HepG2 (cell line): ENCODE data around the gene MYLK. TPM values are rescaled to one million over a fixed set of nuclear protein-coding genes. Genes with fewer than 3 reads are reported as not detected.

ENCODE experiments used
- ATAC-seq: fragments of 200-7000 bp; cut with Tn5 transposase; 3 replicates; pipeline ENCODE4 v1.9.1; 2020; ENCODE audit warnings: mild to moderate bottlenecking, moderate library complexity
- BruUV-seq: library from RNA; stranded (reverse); fragments of 400-500 nt; replicated peaks from 2 replicates; lab custom pipeline; 2021; lab: Mats Ljungman, UMichigan
- CTCF ChIA-PET: fragments of 300-600 bp; formaldehyde crosslinking; extraction: SDS; loops from one replicate; lab custom pipeline; 2021; ENCODE audit warnings: low total read pairs, inconsistent platforms, low intra/inter-chr PET ratio; lab: Yijun Ruan, JAX
- POLR2A ChIA-PET: fragments of 350-600 bp; sonication (Branson Sonifier 250); formaldehyde crosslinking; loops from one replicate; lab custom pipeline; 2020; ENCODE audit warnings: antibody characterized with exemption, inconsistent platforms; lab: Yijun Ruan, JAX
- DNase-seq: peaks from one replicate; pipeline ENCODE4 v3.0.0-alpha.2; 2015; ENCODE audit warnings: low spot score
- FAIRE-seq: peaks from 3 replicates; lab custom pipeline; 2011; peaks lifted over from hg19 to GRCh38; lab: Jason Lieb, UNC
- H2AFZ ChIP-seq: one replicate; pipeline ENCODE4 v1.6.1; 2011; ENCODE audit warnings: low read length, inconsistent platforms
- H3K27ac ChIP-seq: fragments of 300-600 bp; 3 replicates; pipeline ENCODE4 v1.8.0; 2011; ENCODE audit warnings: mixed run types, mild to moderate bottlenecking, mixed read lengths, low read length, inconsistent platforms; ENCODE audit not compliant: insufficient read depth; ENCODE audit errors: extremely low read length
- H3K27me3 ChIP-seq, 2 experiments: fragments of 200-600 bp in 1 of 2; 2 replicates in 1 of 2; 3 replicates in 1 of 2; pipeline versions ENCODE4 v1.6.0 to v1.8.0; 2011; ENCODE audit warnings: low read length in 2 of 2, mild to moderate bottlenecking in 2 of 2, moderate library complexity in 2 of 2, inconsistent platforms in 1 of 2; ENCODE audit not compliant: insufficient read depth in 2 of 2, control insufficient read depth in 1 of 2
- H3K36me3 ChIP-seq, 2 experiments: fragments of 200-600 bp in 1 of 2; replicated peaks in 1 of 2; 2 replicates in 1 of 2; 3 replicates in 1 of 2; pipeline versions ENCODE4 v1.5.1 to v1.8.0; 2011; ENCODE audit warnings: low read length in 2 of 2, inconsistent platforms in 1 of 2; ENCODE audit not compliant: insufficient read depth in 2 of 2, control insufficient read depth in 1 of 2
- H3K4me1 ChIP-seq: 2 replicates; pipeline ENCODE4 v1.5.1; 2012; ENCODE audit warnings: low read length, inconsistent platforms; ENCODE audit not compliant: insufficient read depth
- H3K4me2 ChIP-seq: 2 replicates; pipeline ENCODE4 v1.6.0; 2011; ENCODE audit warnings: low read depth, low read length, inconsistent platforms
- H3K4me3 ChIP-seq, 3 experiments: fragments of 200-600 bp in 1 of 3; sonication (generic), shearing (Covaris generic) in 1 of 3; replicated peaks in 1 of 3; 2 replicates each; pipeline ENCODE4 v1.5.1; 2011 to 2016; ENCODE audit warnings: low read length in 3 of 3, inconsistent platforms in 2 of 3, low read depth in 2 of 3, mild to moderate bottlenecking in 2 of 3, control low read depth in 1 of 3, mixed read lengths in 1 of 3; ENCODE audit not compliant: insufficient read depth in 1 of 3
- H3K79me2 ChIP-seq: one replicate; pipeline ENCODE4 v1.6.1; 2011; ENCODE audit warnings: low read length, inconsistent platforms; ENCODE audit not compliant: insufficient read depth
- H3K9ac ChIP-seq: 2 replicates; pipeline ENCODE4 v1.6.0; 2011; ENCODE audit warnings: mild to moderate bottlenecking, low read depth, low read length, inconsistent platforms; ENCODE audit not compliant: insufficient read depth
- H3K9me3 ChIP-seq: 2 replicates; pipeline ENCODE4 v1.5.1; 2012; ENCODE audit warnings: mild to moderate bottlenecking, low read length
- H4K20me1 ChIP-seq: 2 replicates; pipeline ENCODE4 v1.6.0; 2011; ENCODE audit warnings: inconsistent platforms, mild to moderate bottlenecking, low read length, moderate library complexity; ENCODE audit not compliant: insufficient read depth
- CEBPB ChIP-seq: IDR thresholded peaks from 2 replicates; pipeline ENCODE4 v1.6.1; 2011; ENCODE audit warnings: low read depth, low read length, improper control_type of control experiment, borderline replicate concordance
- FOXA1 ChIP-seq, 2 experiments: fragments of 450-650 bp in 1 of 2; sonication (generic) in 1 of 2; formaldehyde crosslinking in 1 of 2; IDR thresholded peaks; 2 replicates each; pipeline versions ENCODE4 v1.4.0 to v1.6.1; 2016 to 2020; ENCODE audit warnings: missing genetic modification reagents in 1 of 2
- NPAS2 ChIP-seq: sonication (generic); formaldehyde crosslinking; IDR thresholded peaks from 2 replicates; pipeline ENCODE4 v1.8.0; 2022; ENCODE audit warnings: mild to moderate bottlenecking, missing genetic modification reagents, borderline replicate concordance
- SP140L ChIP-seq: sonication (generic); formaldehyde crosslinking; IDR thresholded peaks from 2 replicates; pipeline ENCODE4 v1.4.0; 2020; ENCODE audit warnings: missing genetic modification reagents, borderline replicate concordance
- ZBTB49 ChIP-seq: sonication (generic); formaldehyde crosslinking; IDR thresholded peaks from 2 replicates; pipeline ENCODE4 v1.4.0; 2020; ENCODE audit warnings: missing genetic modification reagents, borderline replicate concordance
- ZNF460 ChIP-seq: sonication (generic); formaldehyde crosslinking; IDR thresholded peaks from 2 replicates; pipeline ENCODE4 v1.5.1; 2020; ENCODE audit warnings: missing genetic modification reagents, mild to moderate bottlenecking, borderline replicate concordance
- WGBS: methylation state at CpG from one replicate; pipeline ENCODE4 v1.1.6; 2017; ENCODE audit warnings: low lambda C conversion rate; 5-methylcytosine and 5-hydroxymethylcytosine counted together
- in situ Hi-C: cut with HindIII; loops from 2 replicates; pipeline ENCODE4 v1.10.0; 2017; ENCODE audit warnings: low pct_unique_long_range_greater_than_20kb; ENCODE audit not compliant: extremely low pct_ligation_motif_present
- intact Hi-C: fragments of 100-400 bp; cut with micrococcal nuclease; formaldehyde crosslinking; loops from one replicate; pipeline ENCODE4 v1.10.0; 2022; ENCODE audit not compliant: unreplicated experiment
- polyA plus RNA-seq, 8 experiments: library from polyadenylated mRNA; depleted of rRNA in 3 of 8; stranded (reverse) in 7 of 8; unstranded in 1 of 8; fragments of >200 nt; fragmentation: Illumina TruSeq in 4 of 8; extraction: Trizol in 4 of 8; gene quantifications; 2 replicates each; pipeline versions ENCODE4 v1.2.1 to v1.2.3, GENCODE V29; 2011 to 2016; ENCODE audit warnings: low read depth in 4 of 8, missing spikeins in 1 of 8, mixed read lengths in 1 of 8; ENCODE audit not compliant: insufficient read depth in 1 of 8
- total RNA-seq, 5 experiments: library from RNA; depleted of rRNA; stranded (reverse); fragments of >200 nt; fragmentation: Illumina TruSeq; extraction: Trizol; gene quantifications; 2 replicates each; pipeline ENCODE4 v1.2.3, GENCODE V29; 2016; ENCODE audit warnings: low read depth in 1 of 5
- TF ChIP-seq, protein P1 (sequence below): sonication (generic); formaldehyde crosslinking; conservative IDR thresholded peaks from 2 replicates; pipeline ENCODE4 v1.4.0; 2020; ENCODE audit warnings: mild to moderate bottlenecking, missing genetic modification reagents, moderate library complexity

Gene MYLK
- total and polyA plus RNA-seq, 2 of the 13 experiments (the other 11 are each of a cell fraction or from before 2014, with no cell fraction given) = 10.6 to 34.9 TPM

- TF ChIP-seq ZBTB49 (CRISPR knock-in tag) (no peak), FOXA1 (IDR thresholded peaks at IDR 0.05) (no peak), FOXA1 (CRISPR knock-in tag; IDR thresholded peaks at IDR 0.05) (no peak), SP140L (CRISPR knock-in tag) (no peak), NPAS2 (CRISPR knock-in tag) (no peak)
- TF ChIP-seq, protein P1, sequence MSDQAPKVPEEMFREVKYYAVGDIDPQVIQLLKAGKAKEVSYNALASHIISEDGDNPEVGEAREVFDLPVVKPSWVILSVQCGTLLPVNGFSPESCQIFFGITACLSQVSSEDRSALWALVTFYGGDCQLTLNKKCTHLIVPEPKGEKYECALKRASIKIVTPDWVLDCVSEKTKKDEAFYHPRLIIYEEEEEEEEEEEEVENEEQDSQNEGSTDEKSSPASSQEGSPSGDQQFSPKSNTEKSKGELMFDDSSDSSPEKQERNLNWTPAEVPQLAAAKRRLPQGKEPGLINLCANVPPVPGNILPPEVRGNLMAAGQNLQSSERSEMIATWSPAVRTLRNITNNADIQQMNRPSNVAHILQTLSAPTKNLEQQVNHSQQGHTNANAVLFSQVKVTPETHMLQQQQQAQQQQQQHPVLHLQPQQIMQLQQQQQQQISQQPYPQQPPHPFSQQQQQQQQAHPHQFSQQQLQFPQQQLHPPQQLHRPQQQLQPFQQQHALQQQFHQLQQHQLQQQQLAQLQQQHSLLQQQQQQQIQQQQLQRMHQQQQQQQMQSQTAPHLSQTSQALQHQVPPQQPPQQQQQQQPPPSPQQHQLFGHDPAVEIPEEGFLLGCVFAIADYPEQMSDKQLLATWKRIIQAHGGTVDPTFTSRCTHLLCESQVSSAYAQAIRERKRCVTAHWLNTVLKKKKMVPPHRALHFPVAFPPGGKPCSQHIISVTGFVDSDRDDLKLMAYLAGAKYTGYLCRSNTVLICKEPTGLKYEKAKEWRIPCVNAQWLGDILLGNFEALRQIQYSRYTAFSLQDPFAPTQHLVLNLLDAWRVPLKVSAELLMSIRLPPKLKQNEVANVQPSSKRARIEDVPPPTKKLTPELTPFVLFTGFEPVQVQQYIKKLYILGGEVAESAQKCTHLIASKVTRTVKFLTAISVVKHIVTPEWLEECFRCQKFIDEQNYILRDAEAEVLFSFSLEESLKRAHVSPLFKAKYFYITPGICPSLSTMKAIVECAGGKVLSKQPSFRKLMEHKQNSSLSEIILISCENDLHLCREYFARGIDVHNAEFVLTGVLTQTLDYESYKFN (CRISPR knock-in tag) = no peak
These were observed 131.9 kb downstream of the MYLK start (continued) for GRCh38 chr3:123752228-123752627.

DNA sequence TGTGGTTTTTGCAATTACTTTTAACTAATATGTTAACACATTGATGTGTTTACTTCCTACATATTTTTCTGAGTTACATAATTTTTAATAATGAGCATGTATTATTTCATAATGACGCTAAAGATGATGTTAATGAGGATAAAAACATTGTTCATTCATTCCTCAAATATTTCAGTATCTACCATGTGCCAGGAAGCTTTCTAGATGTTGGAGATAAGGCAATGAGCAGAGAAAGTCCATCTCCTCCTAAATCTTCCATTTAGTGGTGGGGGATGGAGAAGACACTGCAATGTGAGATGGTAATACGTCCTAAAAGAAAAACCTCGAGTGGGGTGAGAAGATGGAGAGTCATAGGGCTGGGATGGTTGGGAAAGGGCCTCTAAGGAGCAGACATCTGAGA is 132.7 kb downstream of the MYLK start:
- Histone ChIP-seq H3K4me2 (no peak overlapping the region), H3K4me1 (peaks cover 73% of the 10 kb centered on the region), H3K79me2 (peaks cover 10% of the 10 kb centered on the region), H3K36me3 (peaks cover 4 to 14% of the 10 kb centered on the region in 2 experiments; a peak in 2 of 5 replicates), H3K9me3 (no peaks in the 10 kb centered on the region), H4K20me1 (no peaks in the 10 kb centered on the region), H3K27me3 (no peaks in the 10 kb centered on the region), H2AFZ (no peak overlapping the region), H3K27ac (peak overlapping the region; percentile 76), H3K9ac (no peak overlapping the region), H3K4me3 (no peak overlapping the region)
- no peak for DNase-seq
- no TSS peak for BruUV-seq
- no peak for FAIRE-seq
- intact Hi-C loops = loop anchor here (10.0 kb wide), 1 partner anchor 213 kb away; the partner anchor contains the start of gene CCDC14
- peak; percentile 55 for TF ChIP-seq CEBPB
- no peak for TF ChIP-seq ZNF460 (CRISPR knock-in tag)
- ATAC-seq = no peak
- CTCF ChIA-PET = no interaction called here
- 86% methylated on average over 3 of the region's 3 CpGs for WGBS
- in situ Hi-C loops = no loop called here
- POLR2A ChIA-PET = no interaction called here
